Measurements from ENCODE around the gene PRKAG2.

GRCh38 chr7:151673216-151673615 is 203.7 kb downstream of the PRKAG2 start:
- no peak for TF ChIP-seq EZH2phosphoT487 (IDR thresholded peaks at IDR 0.05; ENCODE audit: unreplicated experiment)
- TF ChIP-seq, protein P1, sequence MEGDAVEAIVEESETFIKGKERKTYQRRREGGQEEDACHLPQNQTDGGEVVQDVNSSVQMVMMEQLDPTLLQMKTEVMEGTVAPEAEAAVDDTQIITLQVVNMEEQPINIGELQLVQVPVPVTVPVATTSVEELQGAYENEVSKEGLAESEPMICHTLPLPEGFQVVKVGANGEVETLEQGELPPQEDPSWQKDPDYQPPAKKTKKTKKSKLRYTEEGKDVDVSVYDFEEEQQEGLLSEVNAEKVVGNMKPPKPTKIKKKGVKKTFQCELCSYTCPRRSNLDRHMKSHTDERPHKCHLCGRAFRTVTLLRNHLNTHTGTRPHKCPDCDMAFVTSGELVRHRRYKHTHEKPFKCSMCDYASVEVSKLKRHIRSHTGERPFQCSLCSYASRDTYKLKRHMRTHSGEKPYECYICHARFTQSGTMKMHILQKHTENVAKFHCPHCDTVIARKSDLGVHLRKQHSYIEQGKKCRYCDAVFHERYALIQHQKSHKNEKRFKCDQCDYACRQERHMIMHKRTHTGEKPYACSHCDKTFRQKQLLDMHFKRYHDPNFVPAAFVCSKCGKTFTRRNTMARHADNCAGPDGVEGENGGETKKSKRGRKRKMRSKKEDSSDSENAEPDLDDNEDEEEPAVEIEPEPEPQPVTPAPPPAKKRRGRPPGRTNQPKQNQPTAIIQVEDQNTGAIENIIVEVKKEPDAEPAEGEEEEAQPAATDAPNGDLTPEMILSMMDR (conservative IDR thresholded peaks at IDR 0.05; ENCODE audit: low read depth in 2 of 2), result no peak
